HCT116 (cell line): ENCODE results near the gene CACNA1A. TPM values are rescaled to one million over a fixed set of nuclear protein-coding genes. Genes with fewer than 3 reads are reported as not detected.

ENCODE experiments used
- ATAC-seq: fragments of 200-7000 bp; cut with Tn5 transposase; 2 replicates; pipeline ENCODE4 v1.9.1; 2020; ENCODE audit warnings: mild to moderate bottlenecking, moderate library complexity
- BruUV-seq: library from RNA; stranded (reverse); fragments of 400-500 nt; replicated peaks from 2 replicates; lab custom pipeline; 2021; lab: Mats Ljungman, UMichigan
- CTCF ChIA-PET: fragments of 300-600 bp; sonication (Branson Sonifier 250); formaldehyde crosslinking; loops from one replicate; lab custom pipeline; 2021; ENCODE audit warnings: antibody characterized with exemption; lab: Charles Lee
- POLR2A ChIA-PET: fragments of 300-600, 350-600 bp; sonication (Branson Sonifier 250); formaldehyde crosslinking; loops from one replicate; lab custom pipeline; 2021; ENCODE audit warnings: antibody characterized with exemption; lab: Charles Lee
- RAD21 ChIA-PET, 2 experiments: fragments of 300-600 bp; sonication (Branson Sonifier 250); formaldehyde crosslinking; loops; one replicate each; lab custom pipeline; 2023; ENCODE audit warnings: low total read pairs in 2 of 2; ENCODE audit not compliant: uncharacterized antibody in 2 of 2, unreplicated experiment in 2 of 2, low non-redundant PET in 1 of 2; lab: Charles Lee
- DNase-seq: peaks from one replicate; pipeline ENCODE4 v3.0.0-alpha.2; 2010; ENCODE audit warnings: low read depth, low spot score
- H2AFZ ChIP-seq: fragments of 200-600 bp; shearing (Covaris generic), sonication (generic); 2 replicates; pipeline ENCODE4 v1.6.1; 2017; ENCODE audit warnings: low read depth, mixed run types, mixed read lengths, antibody characterized with exemption, low read length; ENCODE audit not compliant: poor library complexity, severe bottlenecking
- H3K27ac ChIP-seq: 2 replicates; pipeline ENCODE4 v1.5.1; 2012; ENCODE audit warnings: low read depth, low read length
- H3K27me3 ChIP-seq: fragments of 200-600 bp; sonication (generic); 2 replicates; pipeline ENCODE4 v1.6.1; 2016; ENCODE audit warnings: mixed run types, low read length, mixed read lengths; ENCODE audit not compliant: insufficient read depth
- H3K36me3 ChIP-seq, 2 experiments: fragments of 200-500 bp in 1 of 2; fragments of 200-600 bp in 1 of 2; sonication (Bioruptor generic) in 1 of 2; sonication (generic) in 1 of 2; 2 replicates each; pipeline versions ENCODE4 v1.5.1 to v1.6.1; 2014 to 2016; ENCODE audit warnings: low read length in 2 of 2, inconsistent platforms in 1 of 2, mixed read lengths in 1 of 2, mixed run types in 1 of 2; ENCODE audit not compliant: insufficient read depth in 2 of 2, control insufficient read depth in 1 of 2
- H3K4me1 ChIP-seq, 2 experiments: fragments of 200-600 bp in 1 of 2; sonication (generic) in 1 of 2; 2 replicates each; pipeline versions ENCODE4 v1.5.1 to v1.6.1; 2012 to 2017; ENCODE audit warnings: low read length in 2 of 2, inconsistent platforms in 1 of 2, mild to moderate bottlenecking in 1 of 2, mixed read lengths in 1 of 2, mixed run types in 1 of 2, moderate library complexity in 1 of 2; ENCODE audit not compliant: insufficient read depth in 2 of 2, control insufficient read depth in 1 of 2
- H3K4me2 ChIP-seq: fragments of 200-600 bp; sonication (generic); 2 replicates; pipeline ENCODE4 v1.6.1; 2017; ENCODE audit warnings: mixed run types, low read length, mixed read lengths
- H3K4me3 ChIP-seq, 2 experiments: fragments of 200-600 bp in 1 of 2; sonication (generic) in 1 of 2; replicated peaks in 1 of 2; 2 replicates each; pipeline ENCODE4 v1.5.1; 2011 to 2016; ENCODE audit warnings: low read length in 2 of 2, control low read depth in 1 of 2, low read depth in 1 of 2, mild to moderate bottlenecking in 1 of 2, mixed read lengths in 1 of 2, mixed run types in 1 of 2
- H3K79me2 ChIP-seq: fragments of 200-600 bp; sonication (generic); 2 replicates; pipeline ENCODE4 v1.6.1; 2017; ENCODE audit warnings: mild to moderate bottlenecking, mixed run types, low read length, moderate library complexity, mixed read lengths; ENCODE audit not compliant: insufficient read depth
- H3K9ac ChIP-seq: fragments of 200-600 bp; sonication (generic); 2 replicates; pipeline ENCODE4 v1.6.1; 2016; ENCODE audit warnings: low read length, mixed read lengths
- H3K9me2 ChIP-seq: fragments of 200-600 bp; sonication (generic), shearing (Covaris generic); 2 replicates; pipeline ENCODE4 v1.6.1; 2017; ENCODE audit warnings: mixed run types, mild to moderate bottlenecking, moderate library complexity; ENCODE audit not compliant: insufficient read depth
- H3K9me3 ChIP-seq, 2 experiments: fragments of 200-500 bp in 1 of 2; fragments of 200-600 bp in 1 of 2; sonication (Bioruptor generic) in 1 of 2; sonication (generic) in 1 of 2; 2 replicates each; pipeline ENCODE4 v1.6.1; 2014 to 2017; ENCODE audit warnings: low read length in 2 of 2, mixed read lengths in 2 of 2, inconsistent platforms in 1 of 2, low read depth in 1 of 2, mild to moderate bottlenecking in 1 of 2, mixed run types in 1 of 2, moderate library complexity in 1 of 2; ENCODE audit not compliant: control insufficient read depth in 1 of 2, insufficient read depth in 1 of 2
- H4K20me1 ChIP-seq: fragments of 200-600 bp; sonication (generic), shearing (Covaris generic); 2 replicates; pipeline ENCODE4 v1.6.1; 2017; ENCODE audit warnings: mixed run types, mild to moderate bottlenecking, moderate library complexity; ENCODE audit not compliant: insufficient read depth
- EGR1 ChIP-seq: IDR thresholded peaks from 2 replicates; pipeline ENCODE4 v1.6.1; 2012; ENCODE audit warnings: low read depth
- ELF1 ChIP-seq: IDR thresholded peaks from 2 replicates; pipeline ENCODE4 v1.6.1; 2012; ENCODE audit warnings: low read depth, borderline replicate concordance
- EZH2phosphoT487 ChIP-seq: fragments of 200-600 bp; IDR thresholded peaks from 2 replicates; pipeline ENCODE4 v1.6.1; 2018; ENCODE audit warnings: antibody characterized with exemption, borderline replicate concordance
- FOSL1 ChIP-seq: IDR thresholded peaks from 2 replicates; pipeline ENCODE4 v1.6.1; 2012; ENCODE audit warnings: low read depth
- YY1 ChIP-seq: IDR thresholded peaks from 2 replicates; pipeline ENCODE4 v1.6.1; 2011; ENCODE audit warnings: low read length, low read depth, moderate library complexity, mild to moderate bottlenecking; ENCODE audit not compliant: insufficient replicate concordance; ENCODE audit errors: extremely low read depth
- ZNF274 ChIP-seq: fragments of 200-500 bp; sonication (Bioruptor generic); IDR thresholded peaks from 2 replicates; pipeline ENCODE4 v1.6.1; 2014; ENCODE audit warnings: mild to moderate bottlenecking, low read depth, low read length, inconsistent platforms
- intact Hi-C: fragments of 100-400 bp; cut with micrococcal nuclease; formaldehyde crosslinking; loops from 2 replicates; pipeline ENCODE4 v1.10.0; 2022
- total RNA-seq: library from RNA; stranded (reverse); gene quantifications from one replicate; pipeline ENCODE4 v1.2.1, GENCODE V29; 2021; ENCODE audit not compliant: unreplicated experiment
- TF ChIP-seq, protein P1 (sequence below): IDR thresholded peaks from 2 replicates; pipeline ENCODE4 v1.6.1; 2012; ENCODE audit warnings: low read depth
- TF ChIP-seq, protein P2 (sequence below), 3 experiments: fragments of 200-600 bp in 1 of 3; sonication (generic) in 1 of 3; IDR thresholded peaks in 2 of 3; conservative IDR thresholded peaks in 1 of 3; 2 replicates each; pipeline ENCODE4 v1.5.1; 2012 to 2017; ENCODE audit warnings: low read depth in 2 of 3, low read length in 2 of 3, antibody characterized with exemption in 1 of 3, borderline replicate concordance in 1 of 3, control low read depth in 1 of 3, mild to moderate bottlenecking in 1 of 3, mixed read lengths in 1 of 3, mixed run types in 1 of 3, moderate library complexity in 1 of 3; ENCODE audit not compliant: insufficient read depth in 1 of 3
- TF ChIP-seq, protein P3 (sequence below): IDR thresholded peaks from 2 replicates; pipeline ENCODE4 v1.6.1; 2011; ENCODE audit warnings: mild to moderate bottlenecking, low read length, moderate library complexity; ENCODE audit not compliant: insufficient replicate concordance; ENCODE audit errors: extremely low read depth
- TF ChIP-seq, protein P4 (sequence below): IDR thresholded peaks from 2 replicates; pipeline ENCODE4 v1.6.1; 2012

The CACNA1A gene
- total RNA-seq, 1 experiment from 2014 or later, result 7.5 TPM

DNA sequence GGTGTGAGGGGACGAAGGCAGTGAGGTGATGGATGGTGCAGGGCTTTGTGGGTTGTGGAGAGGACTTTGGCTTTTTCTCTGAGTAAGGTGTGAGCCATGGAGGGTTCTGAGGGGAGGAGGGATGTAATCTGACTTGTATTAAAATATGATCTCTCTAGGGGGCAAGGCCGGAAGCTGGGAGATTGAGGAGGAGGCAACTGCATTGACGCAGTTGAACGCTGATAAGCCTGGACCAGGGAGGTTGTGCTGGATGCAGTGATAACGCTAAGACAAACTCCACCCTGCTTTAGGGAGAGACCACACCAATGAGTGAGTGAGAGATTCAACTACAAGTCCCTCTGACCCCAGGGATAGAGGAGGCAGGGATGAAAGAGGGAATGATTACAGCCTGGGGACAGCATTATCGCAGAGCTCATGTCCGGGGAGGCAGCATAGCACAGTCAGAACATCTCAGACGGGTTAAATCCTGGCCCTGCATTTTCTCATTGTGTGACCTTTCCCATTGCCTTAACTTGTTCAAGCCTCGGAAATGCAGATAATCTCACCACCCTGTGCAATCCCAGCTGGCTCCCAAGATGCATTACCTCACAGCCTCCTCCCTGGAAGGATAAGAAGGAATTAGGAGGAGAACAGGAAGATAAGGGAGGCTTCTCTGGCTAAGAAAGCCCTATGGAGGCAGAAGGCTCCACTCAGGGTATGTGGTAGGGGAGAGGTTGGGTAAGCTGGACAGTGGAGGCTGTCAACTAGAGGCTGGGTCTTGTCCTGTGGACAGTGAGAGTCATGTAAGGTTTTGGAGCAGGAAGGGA lies 124.2 kb downstream of the CACNA1A start (continued):
- TF ChIP-seq, protein P1, sequence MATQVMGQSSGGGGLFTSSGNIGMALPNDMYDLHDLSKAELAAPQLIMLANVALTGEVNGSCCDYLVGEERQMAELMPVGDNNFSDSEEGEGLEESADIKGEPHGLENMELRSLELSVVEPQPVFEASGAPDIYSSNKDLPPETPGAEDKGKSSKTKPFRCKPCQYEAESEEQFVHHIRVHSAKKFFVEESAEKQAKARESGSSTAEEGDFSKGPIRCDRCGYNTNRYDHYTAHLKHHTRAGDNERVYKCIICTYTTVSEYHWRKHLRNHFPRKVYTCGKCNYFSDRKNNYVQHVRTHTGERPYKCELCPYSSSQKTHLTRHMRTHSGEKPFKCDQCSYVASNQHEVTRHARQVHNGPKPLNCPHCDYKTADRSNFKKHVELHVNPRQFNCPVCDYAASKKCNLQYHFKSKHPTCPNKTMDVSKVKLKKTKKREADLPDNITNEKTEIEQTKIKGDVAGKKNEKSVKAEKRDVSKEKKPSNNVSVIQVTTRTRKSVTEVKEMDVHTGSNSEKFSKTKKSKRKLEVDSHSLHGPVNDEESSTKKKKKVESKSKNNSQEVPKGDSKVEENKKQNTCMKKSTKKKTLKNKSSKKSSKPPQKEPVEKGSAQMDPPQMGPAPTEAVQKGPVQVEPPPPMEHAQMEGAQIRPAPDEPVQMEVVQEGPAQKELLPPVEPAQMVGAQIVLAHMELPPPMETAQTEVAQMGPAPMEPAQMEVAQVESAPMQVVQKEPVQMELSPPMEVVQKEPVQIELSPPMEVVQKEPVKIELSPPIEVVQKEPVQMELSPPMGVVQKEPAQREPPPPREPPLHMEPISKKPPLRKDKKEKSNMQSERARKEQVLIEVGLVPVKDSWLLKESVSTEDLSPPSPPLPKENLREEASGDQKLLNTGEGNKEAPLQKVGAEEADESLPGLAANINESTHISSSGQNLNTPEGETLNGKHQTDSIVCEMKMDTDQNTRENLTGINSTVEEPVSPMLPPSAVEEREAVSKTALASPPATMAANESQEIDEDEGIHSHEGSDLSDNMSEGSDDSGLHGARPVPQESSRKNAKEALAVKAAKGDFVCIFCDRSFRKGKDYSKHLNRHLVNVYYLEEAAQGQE, result no peak

DNA sequence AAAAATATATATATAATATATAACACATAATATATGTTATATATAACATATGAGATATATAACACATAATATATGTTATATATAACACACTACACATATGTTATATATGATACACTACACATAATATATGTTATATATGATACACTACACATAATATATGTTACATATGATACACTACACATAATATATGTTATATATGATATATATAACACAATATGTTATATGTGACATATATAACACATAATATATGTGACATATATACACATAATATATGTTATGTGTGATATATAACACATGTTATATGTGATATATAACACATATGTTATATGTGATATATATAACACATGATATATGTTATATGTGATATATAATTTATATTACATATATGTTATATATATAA lies 129.7 kb downstream of the CACNA1A start:
- Histone ChIP-seq H3K27ac (no peak overlapping the region), H3K9me3 (no peaks in the 10 kb centered on the region), H3K4me3 (no peak overlapping the region), H3K9me2 (no peaks in the 10 kb centered on the region), H3K4me1 (no peaks in the 10 kb centered on the region), H3K36me3 (no peaks in the 10 kb centered on the region), H3K27me3 (no peaks in the 10 kb centered on the region), H2AFZ (no peak overlapping the region), H3K9ac (no peak overlapping the region), H3K79me2 (no peaks in the 10 kb centered on the region), H4K20me1 (no peaks in the 10 kb centered on the region), H3K4me2 (no peak overlapping the region)
- TF ChIP-seq, protein P2, sequence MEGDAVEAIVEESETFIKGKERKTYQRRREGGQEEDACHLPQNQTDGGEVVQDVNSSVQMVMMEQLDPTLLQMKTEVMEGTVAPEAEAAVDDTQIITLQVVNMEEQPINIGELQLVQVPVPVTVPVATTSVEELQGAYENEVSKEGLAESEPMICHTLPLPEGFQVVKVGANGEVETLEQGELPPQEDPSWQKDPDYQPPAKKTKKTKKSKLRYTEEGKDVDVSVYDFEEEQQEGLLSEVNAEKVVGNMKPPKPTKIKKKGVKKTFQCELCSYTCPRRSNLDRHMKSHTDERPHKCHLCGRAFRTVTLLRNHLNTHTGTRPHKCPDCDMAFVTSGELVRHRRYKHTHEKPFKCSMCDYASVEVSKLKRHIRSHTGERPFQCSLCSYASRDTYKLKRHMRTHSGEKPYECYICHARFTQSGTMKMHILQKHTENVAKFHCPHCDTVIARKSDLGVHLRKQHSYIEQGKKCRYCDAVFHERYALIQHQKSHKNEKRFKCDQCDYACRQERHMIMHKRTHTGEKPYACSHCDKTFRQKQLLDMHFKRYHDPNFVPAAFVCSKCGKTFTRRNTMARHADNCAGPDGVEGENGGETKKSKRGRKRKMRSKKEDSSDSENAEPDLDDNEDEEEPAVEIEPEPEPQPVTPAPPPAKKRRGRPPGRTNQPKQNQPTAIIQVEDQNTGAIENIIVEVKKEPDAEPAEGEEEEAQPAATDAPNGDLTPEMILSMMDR (IDR thresholded peaks at IDR 0.05 in 2 of 3, conservative IDR thresholded peaks at IDR 0.05 in 1 of 3; ENCODE audit: borderline replicate concordance in 1 of 3, insufficient read depth in 1 of 3, low read depth in 2 of 3, low read length in 2 of 3), result no peak
- no peak for TF ChIP-seq EGR1
- TF ChIP-seq EZH2phosphoT487, result no peak
- TF ChIP-seq FOSL1, result no peak
- TF ChIP-seq YY1, result no peak
- TF ChIP-seq, protein P3, sequence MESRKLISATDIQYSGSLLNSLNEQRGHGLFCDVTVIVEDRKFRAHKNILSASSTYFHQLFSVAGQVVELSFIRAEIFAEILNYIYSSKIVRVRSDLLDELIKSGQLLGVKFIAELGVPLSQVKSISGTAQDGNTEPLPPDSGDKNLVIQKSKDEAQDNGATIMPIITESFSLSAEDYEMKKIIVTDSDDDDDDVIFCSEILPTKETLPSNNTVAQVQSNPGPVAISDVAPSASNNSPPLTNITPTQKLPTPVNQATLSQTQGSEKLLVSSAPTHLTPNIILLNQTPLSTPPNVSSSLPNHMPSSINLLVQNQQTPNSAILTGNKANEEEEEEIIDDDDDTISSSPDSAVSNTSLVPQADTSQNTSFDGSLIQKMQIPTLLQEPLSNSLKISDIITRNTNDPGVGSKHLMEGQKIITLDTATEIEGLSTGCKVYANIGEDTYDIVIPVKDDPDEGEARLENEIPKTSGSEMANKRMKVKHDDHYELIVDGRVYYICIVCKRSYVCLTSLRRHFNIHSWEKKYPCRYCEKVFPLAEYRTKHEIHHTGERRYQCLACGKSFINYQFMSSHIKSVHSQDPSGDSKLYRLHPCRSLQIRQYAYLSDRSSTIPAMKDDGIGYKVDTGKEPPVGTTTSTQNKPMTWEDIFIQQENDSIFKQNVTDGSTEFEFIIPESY, result no peak
- TF ChIP-seq ELF1, result no peak
- TF ChIP-seq, protein P4, sequence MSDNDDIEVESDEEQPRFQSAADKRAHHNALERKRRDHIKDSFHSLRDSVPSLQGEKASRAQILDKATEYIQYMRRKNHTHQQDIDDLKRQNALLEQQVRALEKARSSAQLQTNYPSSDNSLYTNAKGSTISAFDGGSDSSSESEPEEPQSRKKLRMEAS, result no peak
- TF ChIP-seq ZNF274, result no peak
- ChIA-PET CTCF (no interaction called here), RAD21 (no interaction called here), POLR2A (no interaction called here)
- BruUV-seq, result no TSS peak
- DNase-seq (no peak), ATAC-seq (no peak)
- intact Hi-C loops, result no loop called here
